ENCODE measurements around the gene MOGAT2. TPM values are rescaled to one million over a fixed set of nuclear protein-coding genes. Genes with fewer than 3 reads are reported as not detected.

The MOGAT2 gene
- total and polyA plus RNA-seq, 5 donors = 0.11 to 0.17 TPM; not detected in 3

- ATAC-seq (no peak), DNase-seq (no peak)
- WGBS = 93% methylated on average over 8 of the region's 8 CpGs
- H3K4me3 ChIP-seq (ENCODE audit: low read length) = no peak overlapping the region
- no peaks in the 10 kb centered on the region for H3K9me3 ChIP-seq (ENCODE audit: control insufficient read depth, low read length)
- intact Hi-C loops (cut with DNase I) = loop anchor here in 1 of 4 donors (10.0 kb wide), 1 partner anchor 47 kb away; the partner anchor contains the start of gene MOGAT2
- H3K4me1 ChIP-seq (ENCODE audit: control insufficient read depth, insufficient read depth, low read length) = no peaks in the 10 kb centered on the region
- H3K27me3 ChIP-seq (ENCODE audit: control insufficient read depth, insufficient read depth) = no peaks in the 10 kb centered on the region
- no peak overlapping the region for H3K27ac ChIP-seq (ENCODE audit: low read length)
Measured at GRCh38 chr11:75762158-75762557, 44.5 kb downstream of the MOGAT2 start.

- peaks cover under 1% of the 10 kb centered on the region for H3K4me1 ChIP-seq (ENCODE audit: control insufficient read depth, insufficient read depth, low read length)
- intact Hi-C loops (cut with DNase I) = loop anchor here in 1 of 4 donors (10.0 kb wide), 1 partner anchor 48 kb away; the partner anchor contains the start of gene MOGAT2
- no peaks in the 10 kb centered on the region for H3K9me3 ChIP-seq (ENCODE audit: control insufficient read depth, low read length)
- H3K27ac ChIP-seq (ENCODE audit: low read length) = peak overlapping the region; percentile 7
- ATAC-seq = no peak
- WGBS = 64% methylated on average over 2 of the region's 2 CpGs
- no peaks in the 10 kb centered on the region for H3K27me3 ChIP-seq (ENCODE audit: control insufficient read depth, insufficient read depth)
- H3K4me3 ChIP-seq (ENCODE audit: low read length) = no peak overlapping the region
- no peak for DNase-seq
Measured at GRCh38 chr11:75762885-75763284, 45.2 kb downstream of the MOGAT2 start.

GRCh38 chr11:75763846-75764245, 46.2 kb downstream of the MOGAT2 start:
- peaks cover 2% of the 10 kb centered on the region for H3K4me1 ChIP-seq (ENCODE audit: control insufficient read depth, insufficient read depth, low read length)
- no peaks in the 10 kb centered on the region for H3K9me3 ChIP-seq (ENCODE audit: control insufficient read depth, low read length)
- ATAC-seq (no peak), DNase-seq (no peak)
- no peak overlapping the region for H3K27ac ChIP-seq (ENCODE audit: low read length)
- intact Hi-C loops (cut with DNase I) = loop anchor here in 1 of 4 donors (10.0 kb wide), 1 partner anchor 49 kb away; the partner anchor contains the start of gene MOGAT2
- H3K4me3 ChIP-seq (ENCODE audit: low read length) = no peak overlapping the region
- WGBS = 76% methylated on average over 3 of the region's 3 CpGs
- H3K27me3 ChIP-seq (ENCODE audit: control insufficient read depth, insufficient read depth) = no peaks in the 10 kb centered on the region

GRCh38 chr11:75765116-75765515, 47.5 kb downstream of the MOGAT2 start:
- DNase-seq = no peak
- 96% methylated on average over 3 of the region's 3 CpGs for WGBS
- no peaks in the 10 kb centered on the region for H3K27me3 ChIP-seq (ENCODE audit: control insufficient read depth, insufficient read depth)
- H3K4me1 ChIP-seq (ENCODE audit: control insufficient read depth, insufficient read depth, low read length) = peaks cover 2% of the 10 kb centered on the region
- H3K9me3 ChIP-seq (ENCODE audit: control insufficient read depth, low read length) = no peaks in the 10 kb centered on the region
- no peak overlapping the region for H3K4me3 ChIP-seq (ENCODE audit: low read length)
- ATAC-seq = no peak
- intact Hi-C loops (cut with DNase I) = loop anchor here in 2 of 4 donors (5.0 to 10.0 kb wide), 2 partner anchors 50 to 58 kb away; partner anchors contain the start of gene MOGAT2 (in 1 of the 2)
- no peak overlapping the region for H3K27ac ChIP-seq (ENCODE audit: low read length)

- Histone ChIP-seq H3K4me3 (ENCODE audit: low read length) (no peak overlapping the region), H3K27me3 (ENCODE audit: control insufficient read depth, insufficient read depth) (no peaks in the 10 kb centered on the region), H3K27ac (ENCODE audit: low read length) (no peak overlapping the region), H3K9me3 (ENCODE audit: control insufficient read depth, low read length) (no peaks in the 10 kb centered on the region), H3K4me1 (ENCODE audit: control insufficient read depth, insufficient read depth, low read length) (peaks cover 2% of the 10 kb centered on the region)
- ATAC-seq = no peak
- intact Hi-C loops (cut with DNase I) = loop anchor here in 2 of 4 donors (5.0 to 10.0 kb wide), 2 partner anchors 52 to 59 kb away; partner anchors contain the start of gene MOGAT2 (in 1 of the 2)
- DNase-seq = no peak
- WGBS = 68% methylated on average over 4 of the region's 4 CpGs
Measured at GRCh38 chr11:75766443-75767227, 49.0 kb downstream of the MOGAT2 start.

- Histone ChIP-seq H3K4me1 (ENCODE audit: control insufficient read depth, insufficient read depth, low read length) (peaks cover 2% of the 10 kb centered on the region), H3K27me3 (ENCODE audit: control insufficient read depth, insufficient read depth) (no peaks in the 10 kb centered on the region), H3K4me3 (ENCODE audit: low read length) (no peak overlapping the region), H3K9me3 (ENCODE audit: control insufficient read depth, low read length) (no peaks in the 10 kb centered on the region), H3K27ac (ENCODE audit: low read length) (no peak overlapping the region)
- WGBS = 86% methylated on average over 6 of the region's 6 CpGs
- no peak for ATAC-seq
- intact Hi-C loops (cut with DNase I) = loop anchor here in 2 of 4 donors (5.0 to 10.0 kb wide), 2 partner anchors 52 to 60 kb away; partner anchors contain the start of gene MOGAT2 (in 1 of the 2)
- DNase-seq = no peak
Measured at GRCh38 chr11:75767228-75767572, 49.6 kb downstream of the MOGAT2 start.

GRCh38 chr11:75767793-75768111, 50.1 kb downstream of the MOGAT2 start:
- no peak overlapping the region for H3K4me3 ChIP-seq (ENCODE audit: low read length)

GRCh38 chr11:75768112-75768908, 50.7 kb downstream of the MOGAT2 start, which contains the start of gene DGAT2:
Gene DGAT2 (plus strand): TSS chr11:75768778. CDS start chr11:75768992, 214 bp downstream.
- intact Hi-C loops (cut with DNase I) = loop anchor here in 2 of 4 donors (5.0 to 10.0 kb wide), 2 partner anchors 54 to 61 kb away; partner anchors contain the start of gene MOGAT2 (in 1 of the 2)
- Histone ChIP-seq H3K4me3 (ENCODE audit: low read length) (peak within 1 kb of the TSS; percentile 31), H3K27ac (ENCODE audit: low read length) (no peak within 1 kb of the TSS), H3K9me3 (ENCODE audit: control insufficient read depth, low read length) (no peaks in the 10 kb centered on the region), H3K4me1 (ENCODE audit: control insufficient read depth, insufficient read depth, low read length) (peaks cover 2% of the 10 kb centered on the region), H3K27me3 (ENCODE audit: control insufficient read depth, insufficient read depth) (no peaks in the 10 kb centered on the region)
- DNase-seq (peak; percentile 83 to 94 (median 93)), ATAC-seq (peak; percentile 91 to 95)
- 3% methylated on average over 66 of the region's 66 CpGs for WGBS

More at GRCh38 chr11:75767793-75768111, 50.1 kb downstream of the MOGAT2 start:
- Histone ChIP-seq H3K27ac (ENCODE audit: low read length) (no peak overlapping the region), H3K27me3 (ENCODE audit: control insufficient read depth, insufficient read depth) (no peaks in the 10 kb centered on the region), H3K9me3 (ENCODE audit: control insufficient read depth, low read length) (no peaks in the 10 kb centered on the region), H3K4me1 (ENCODE audit: control insufficient read depth, insufficient read depth, low read length) (peaks cover 2% of the 10 kb centered on the region)
- WGBS = 38% methylated on average over 1 of the region's 1 CpG
- ATAC-seq = no peak
- intact Hi-C loops (cut with DNase I) = loop anchor here in 2 of 4 donors (5.0 to 10.0 kb wide), 2 partner anchors 53 to 60 kb away; partner anchors contain the start of gene MOGAT2 (in 1 of the 2)
- no peak for DNase-seq

- intact Hi-C loops (cut with DNase I) = loop anchor here in 2 of 4 donors (5.0 to 10.0 kb wide), 2 partner anchors 54 to 62 kb away; partner anchors contain the start of gene MOGAT2 (in 1 of the 2)
- peaks cover 2% of the 10 kb centered on the region for H3K4me1 ChIP-seq (ENCODE audit: control insufficient read depth, insufficient read depth, low read length)
- 17% methylated on average over 46 of the region's 46 CpGs for WGBS
Measured at GRCh38 chr11:75768909-75769771, 51.5 kb downstream of the MOGAT2 start.

GRCh38 chr11:75770102-75770501, 52.5 kb downstream of the MOGAT2 start:
- intact Hi-C loops (cut with DNase I) = no loop called here
- Histone ChIP-seq H3K9me3 (ENCODE audit: control insufficient read depth, low read length) (no peaks in the 10 kb centered on the region), H3K4me1 (ENCODE audit: control insufficient read depth, insufficient read depth, low read length) (peaks cover 2% of the 10 kb centered on the region), H3K4me3 (ENCODE audit: low read length) (no peak overlapping the region), H3K27ac (ENCODE audit: low read length) (no peak overlapping the region), H3K27me3 (ENCODE audit: control insufficient read depth, insufficient read depth) (no peaks in the 10 kb centered on the region)
- ATAC-seq (no peak), DNase-seq (no peak)
- 71% methylated on average over 5 of the region's 5 CpGs for WGBS

More at GRCh38 chr11:75768909-75769771, 51.5 kb downstream of the MOGAT2 start:
- no peak for ATAC-seq
- Histone ChIP-seq H3K4me3 (ENCODE audit: low read length) (peak overlapping the region; percentile 31), H3K9me3 (ENCODE audit: control insufficient read depth, low read length) (no peaks in the 10 kb centered on the region), H3K27me3 (ENCODE audit: control insufficient read depth, insufficient read depth) (no peaks in the 10 kb centered on the region), H3K27ac (ENCODE audit: low read length) (no peak overlapping the region)
- no peak for DNase-seq
